ENCODE results near the gene DIO3.

Gene DIO3

DNA sequence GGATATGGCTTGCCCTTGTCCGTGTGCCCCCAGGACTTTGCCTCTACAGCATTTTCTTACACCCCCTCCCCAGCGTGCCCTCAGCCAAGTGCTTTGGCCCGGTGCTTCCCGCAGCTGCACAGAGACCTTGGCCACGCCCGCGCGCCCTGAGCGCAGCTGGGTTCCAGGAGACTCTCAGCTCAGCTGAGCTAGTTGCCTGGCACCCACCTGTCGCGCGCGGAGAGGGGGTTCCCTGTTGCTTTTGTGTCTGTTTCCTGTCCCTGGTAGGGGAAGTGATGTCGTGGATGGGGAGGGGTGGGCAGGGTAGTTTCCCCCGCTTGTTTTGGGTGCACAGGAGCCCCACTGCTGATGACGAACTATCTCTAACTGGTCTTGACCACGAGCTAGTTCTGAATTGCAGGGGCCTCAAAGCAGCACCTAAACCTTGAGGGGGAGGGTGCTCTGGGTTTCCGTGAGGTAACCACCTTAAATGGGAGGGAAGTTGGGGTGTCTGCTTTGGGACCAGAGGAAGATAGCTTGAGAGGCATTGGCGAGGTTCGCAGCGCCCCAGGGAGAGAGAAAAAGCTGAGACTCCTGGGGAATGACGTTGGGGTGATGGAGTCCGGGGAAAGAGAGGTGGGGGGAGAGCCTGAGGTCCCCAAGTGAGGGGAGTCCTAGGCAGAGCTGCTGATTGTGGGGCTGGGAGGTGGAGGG, 1.5 kb downstream of the DIO3 start:
- in situ Hi-C loops (cut with HindIII; ENCODE audit: low sequenced_read_pairs), result no loop called here

DNA sequence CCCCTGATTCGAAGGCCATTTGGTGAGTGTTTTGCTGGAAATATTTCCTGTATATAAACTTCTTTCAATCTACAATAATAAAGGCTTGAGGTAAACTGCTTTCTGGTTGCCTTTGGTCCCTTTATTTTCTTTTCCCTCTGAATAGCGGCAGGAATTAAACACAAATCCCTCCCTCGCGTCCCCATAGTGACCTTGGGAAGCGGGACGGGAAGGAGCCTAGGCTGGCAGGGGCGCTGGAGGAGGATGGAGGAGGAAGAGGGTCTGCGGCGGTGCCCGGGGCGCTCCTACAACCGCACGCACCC, 2.0 kb downstream of the DIO3 start:
- no peak overlapping the region for H3K4me3 ChIP-seq (ENCODE audit: low read depth, low read length)
- TF ChIP-seq, protein P1, sequence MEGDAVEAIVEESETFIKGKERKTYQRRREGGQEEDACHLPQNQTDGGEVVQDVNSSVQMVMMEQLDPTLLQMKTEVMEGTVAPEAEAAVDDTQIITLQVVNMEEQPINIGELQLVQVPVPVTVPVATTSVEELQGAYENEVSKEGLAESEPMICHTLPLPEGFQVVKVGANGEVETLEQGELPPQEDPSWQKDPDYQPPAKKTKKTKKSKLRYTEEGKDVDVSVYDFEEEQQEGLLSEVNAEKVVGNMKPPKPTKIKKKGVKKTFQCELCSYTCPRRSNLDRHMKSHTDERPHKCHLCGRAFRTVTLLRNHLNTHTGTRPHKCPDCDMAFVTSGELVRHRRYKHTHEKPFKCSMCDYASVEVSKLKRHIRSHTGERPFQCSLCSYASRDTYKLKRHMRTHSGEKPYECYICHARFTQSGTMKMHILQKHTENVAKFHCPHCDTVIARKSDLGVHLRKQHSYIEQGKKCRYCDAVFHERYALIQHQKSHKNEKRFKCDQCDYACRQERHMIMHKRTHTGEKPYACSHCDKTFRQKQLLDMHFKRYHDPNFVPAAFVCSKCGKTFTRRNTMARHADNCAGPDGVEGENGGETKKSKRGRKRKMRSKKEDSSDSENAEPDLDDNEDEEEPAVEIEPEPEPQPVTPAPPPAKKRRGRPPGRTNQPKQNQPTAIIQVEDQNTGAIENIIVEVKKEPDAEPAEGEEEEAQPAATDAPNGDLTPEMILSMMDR (IDR thresholded peaks at IDR 0.05; ENCODE audit: low read depth, low read length), result no peak
- DNase-seq (ENCODE audit: low read depth, low spot score), result no peak
- in situ Hi-C loops (cut with HindIII; ENCODE audit: low sequenced_read_pairs), result no loop called here

More for the DNA sequence above, 1.5 kb downstream of the DIO3 start:
- no peak overlapping the region for H3K4me3 ChIP-seq (ENCODE audit: low read depth, low read length)
- TF ChIP-seq, protein P1 (IDR thresholded peaks at IDR 0.05; ENCODE audit: low read depth, low read length), result no peak
- DNase-seq (ENCODE audit: low read depth, low spot score), result no peak

DNA sequence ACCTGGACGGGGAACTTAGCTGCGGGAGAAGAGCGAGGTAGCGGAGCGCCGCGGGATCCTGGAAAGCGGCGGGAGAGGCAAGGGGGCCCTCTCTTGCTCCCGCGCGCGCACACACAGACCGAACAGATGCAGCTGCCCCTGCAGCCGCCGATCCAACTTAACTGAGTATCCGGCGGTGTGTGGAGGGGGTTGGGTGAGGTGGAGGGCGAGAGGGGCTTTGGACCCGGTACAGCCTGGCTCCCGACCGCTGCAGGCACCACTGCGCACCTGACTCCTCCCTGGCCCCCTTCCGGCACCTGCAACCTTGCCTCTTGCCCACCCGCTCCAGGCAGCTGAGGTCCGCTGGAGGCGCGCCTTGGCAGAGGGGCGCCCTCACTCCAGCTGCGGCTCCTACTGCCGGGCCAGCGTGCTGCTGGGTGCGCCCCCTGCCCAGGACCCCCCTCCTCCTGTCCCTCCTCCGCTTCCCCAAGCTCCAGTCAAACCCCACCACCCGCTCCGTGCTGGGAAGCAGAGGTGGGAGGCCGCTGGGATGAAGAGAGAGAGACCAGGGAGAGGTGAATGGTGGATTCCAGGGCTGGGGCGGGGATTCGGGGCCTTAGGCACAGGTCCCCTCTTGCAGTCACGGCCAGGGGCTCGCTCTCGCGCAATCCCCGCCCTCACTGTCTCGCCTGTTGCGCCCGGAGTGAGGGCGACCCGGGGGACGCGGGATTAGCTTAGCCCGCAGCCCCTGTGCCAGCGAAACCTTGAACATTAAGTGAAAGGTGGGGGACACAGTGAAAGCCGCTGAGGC, 2.6 kb downstream of the DIO3 start:
- H3K4me3 ChIP-seq (ENCODE audit: low read depth, low read length), result no peak overlapping the region
- DNase-seq (ENCODE audit: low read depth, low spot score), result no peak
- TF ChIP-seq, protein P1 (IDR thresholded peaks at IDR 0.05; ENCODE audit: low read depth, low read length), result no peak
- in situ Hi-C loops (cut with HindIII; ENCODE audit: low sequenced_read_pairs), result no loop called here

DNA sequence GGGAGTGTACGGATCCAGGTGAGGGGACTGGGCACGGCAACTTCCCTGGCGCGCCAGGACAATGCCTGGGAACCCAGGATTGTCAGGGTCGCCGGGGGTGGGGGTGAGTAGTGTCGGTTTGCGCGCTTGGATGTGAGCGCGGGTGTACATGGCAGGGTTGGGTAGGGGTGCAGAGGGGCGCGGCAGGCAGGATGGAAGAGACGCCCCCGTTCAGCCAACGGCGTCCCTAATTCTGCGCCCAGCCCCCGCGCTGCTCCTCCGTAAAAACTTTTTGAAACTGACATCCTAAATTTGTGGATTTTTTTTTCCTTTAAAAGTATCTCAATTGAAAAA, 3.1 kb downstream of the DIO3 start:
- TF ChIP-seq, protein P1 (IDR thresholded peaks at IDR 0.05; ENCODE audit: low read depth, low read length), result no peak
- in situ Hi-C loops (cut with HindIII; ENCODE audit: low sequenced_read_pairs), result no loop called here
- DNase-seq (ENCODE audit: low read depth, low spot score), result no peak
- H3K4me3 ChIP-seq (ENCODE audit: low read depth, low read length), result no peak overlapping the region

DNA sequence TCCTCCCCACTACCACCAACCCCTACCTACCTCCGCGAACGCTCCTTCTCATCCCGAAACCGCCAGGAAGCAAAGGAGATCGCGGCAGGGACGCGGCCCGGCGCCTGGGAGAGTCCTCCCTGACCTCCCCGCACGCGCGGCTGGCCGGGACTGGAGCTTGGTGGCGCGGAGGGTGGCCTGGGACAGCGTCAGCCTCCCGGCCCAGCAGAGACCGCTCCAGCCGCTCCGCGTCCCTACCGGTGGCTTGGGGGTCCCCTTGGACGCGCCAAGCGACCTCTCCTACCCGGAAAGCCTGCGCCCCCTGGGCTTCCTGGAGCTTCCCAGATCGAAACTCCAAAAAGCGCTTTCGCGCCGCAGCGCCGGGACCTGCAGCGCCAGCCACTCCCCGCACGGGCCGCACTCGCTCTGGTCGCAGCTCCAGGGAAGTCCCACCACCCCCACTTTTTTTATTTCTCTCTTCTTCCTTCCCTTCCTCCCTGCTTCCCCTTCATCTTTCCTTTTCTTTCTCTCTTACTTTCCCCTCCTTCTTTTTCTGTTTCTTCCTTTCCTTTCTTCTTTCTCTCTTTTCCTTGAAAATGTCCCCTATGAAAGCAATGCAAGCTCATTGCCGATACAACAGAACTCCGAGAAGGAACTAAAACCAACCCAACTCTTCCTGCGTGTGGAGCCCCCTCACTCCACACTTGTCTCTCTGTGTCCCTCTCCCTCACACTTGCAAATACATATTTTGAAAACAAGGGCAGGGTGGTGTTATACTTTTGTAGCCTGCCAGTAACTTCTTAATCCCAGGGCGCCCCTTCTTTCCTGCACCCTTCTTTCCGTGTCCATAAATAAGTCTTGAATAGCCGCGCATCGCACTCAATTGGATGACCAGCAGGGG, 3.8 kb downstream of the DIO3 start:
- TF ChIP-seq, protein P1 (IDR thresholded peaks at IDR 0.05; ENCODE audit: low read depth, low read length), result no peak
- DNase-seq (ENCODE audit: low read depth, low spot score), result no peak
- in situ Hi-C loops (cut with HindIII; ENCODE audit: low sequenced_read_pairs), result no loop called here
- no peak overlapping the region for H3K4me3 ChIP-seq (ENCODE audit: low read depth, low read length)

DNA sequence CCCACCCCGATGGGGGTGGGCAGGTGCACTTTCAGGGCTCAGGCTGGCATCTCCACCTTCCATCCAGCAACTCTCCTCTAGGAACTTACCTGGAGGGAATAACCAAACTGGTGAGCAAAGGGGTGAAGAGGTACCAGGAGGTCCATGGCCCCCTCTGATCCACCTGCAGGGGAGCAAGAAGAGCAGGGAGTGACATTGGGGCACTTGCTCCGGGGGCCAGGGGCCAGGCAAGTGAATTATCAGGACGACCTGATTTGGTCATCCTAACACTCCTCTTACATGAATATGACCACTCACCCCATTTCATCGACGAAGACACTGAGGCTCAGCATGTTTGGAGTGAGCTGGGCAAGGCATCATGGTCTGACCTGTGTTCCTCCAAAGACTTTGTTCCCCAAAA, 6.0 kb downstream of the DIO3 start:
- TF ChIP-seq, protein P1 (IDR thresholded peaks at IDR 0.05; ENCODE audit: low read depth, low read length), result no peak
- in situ Hi-C loops (cut with HindIII; ENCODE audit: low sequenced_read_pairs), result no loop called here
- no peak overlapping the region for H3K4me3 ChIP-seq (ENCODE audit: low read depth, low read length)
- no peak for DNase-seq (ENCODE audit: low read depth, low spot score)

Measured in astrocyte of the spinal cord (primary cell).